K562 (cell line): Measurements from ENCODE around the gene MYMX. TPM values are rescaled to one million over a fixed set of nuclear protein-coding genes. Genes with fewer than 3 reads are reported as not detected.

Experiments
- ATAC-seq: fragments of 200-7000 bp; cut with Tn5 transposase; 3 replicates; pipeline ENCODE4 v1.9.1; 2020; ENCODE audit warnings: moderate library complexity
- BruUV-seq: library from RNA; stranded (reverse); fragments of 400-500 nt; replicated peaks from 2 replicates; lab custom pipeline; 2021; lab: Mats Ljungman, UMichigan
- CTCF ChIA-PET: fragments of 300-600 bp; formaldehyde crosslinking; extraction: SDS; loops from one replicate; lab custom pipeline; 2021; ENCODE audit warnings: low intra/inter-chr PET ratio; lab: Yijun Ruan, JAX
- POLR2A ChIA-PET: fragments of 300-600, 350-650 bp; sonication (Branson Sonifier 250); formaldehyde crosslinking; extraction: SDS; loops from one replicate; lab custom pipeline; 2021; ENCODE audit warnings: antibody characterized with exemption, inconsistent platforms; lab: Yijun Ruan, JAX
- DNase-seq, 4 experiments: peaks; one replicate each; pipeline versions ENCODE4 v3.0.0 to v3.0.0-alpha.2; 2011 to 2018; ENCODE audit warnings: low spot score in 3 of 4, mixed read lengths in 3 of 4; ENCODE audit errors: extremely low read depth in 1 of 4
- FAIRE-seq: peaks from 2 replicates; lab custom pipeline; 2011; peaks lifted over from hg19 to GRCh38; lab: Jason Lieb, UNC
- H2AFZ ChIP-seq: 2 replicates; pipeline ENCODE4 v1.6.0; 2011; ENCODE audit warnings: low read depth, low read length, control low read depth, inconsistent platforms
- H3K27ac ChIP-seq: fragments of 200-600 bp; 3 replicates; pipeline ENCODE4 v1.8.0; 2011; ENCODE audit warnings: low read depth, mild to moderate bottlenecking, control low read depth, inconsistent platforms, low read length, moderate library complexity, mixed read lengths; ENCODE audit errors: extremely low read depth
- H3K27me3 ChIP-seq, 2 experiments: fragments of 300-600 bp in 1 of 2; 2 replicates in 1 of 2; 3 replicates in 1 of 2; pipeline versions ENCODE4 v1.6.0 to v1.8.0; 2011; ENCODE audit warnings: inconsistent platforms in 2 of 2, low read length in 2 of 2, mild to moderate bottlenecking in 1 of 2, mixed read lengths in 1 of 2, moderate library complexity in 1 of 2; ENCODE audit not compliant: control insufficient read depth in 2 of 2, insufficient read depth in 2 of 2
- H3K36me3 ChIP-seq: fragments of 300-600 bp; 3 replicates; pipeline ENCODE4 v1.8.0; 2011; ENCODE audit warnings: mild to moderate bottlenecking, low read length, inconsistent platforms; ENCODE audit not compliant: control insufficient read depth, insufficient read depth
- H3K4me1 ChIP-seq, 2 experiments: fragments of 200-600 bp in 1 of 2; replicated peaks in 1 of 2; 2 replicates in 1 of 2; 3 replicates in 1 of 2; pipeline versions ENCODE4 v1.5.1 to v1.8.0; 2011; ENCODE audit warnings: inconsistent platforms in 2 of 2, low read length in 2 of 2, mild to moderate bottlenecking in 1 of 2, mixed read lengths in 1 of 2, moderate library complexity in 1 of 2; ENCODE audit not compliant: control insufficient read depth in 2 of 2, insufficient read depth in 2 of 2
- H3K4me2 ChIP-seq: 2 replicates; pipeline ENCODE4 v1.6.1; 2011; ENCODE audit warnings: low read length, control low read depth, inconsistent platforms, mixed read lengths; ENCODE audit not compliant: insufficient read depth
- H3K4me3 ChIP-seq: fragments of 200-600 bp; sonication (generic), shearing (Covaris generic); 2 replicates; pipeline ENCODE4 v1.5.1; 2016; ENCODE audit warnings: control low read depth, inconsistent platforms
- H3K79me2 ChIP-seq: fragments of 200-600 bp; 3 replicates; pipeline ENCODE4 v1.8.0; 2011; ENCODE audit warnings: low read length, inconsistent platforms; ENCODE audit not compliant: control insufficient read depth, insufficient read depth
- H3K9ac ChIP-seq, 2 experiments: 2 replicates each; pipeline versions ENCODE4 v1.6.0 to v1.6.1; 2011; ENCODE audit warnings: low read depth in 2 of 2, low read length in 2 of 2, control low read depth in 1 of 2, inconsistent platforms in 1 of 2, mild to moderate bottlenecking in 1 of 2, mixed read lengths in 1 of 2; ENCODE audit not compliant: insufficient read depth in 1 of 2
- H3K9me1 ChIP-seq: one replicate; pipeline ENCODE4 v1.6.0; 2011; ENCODE audit warnings: inconsistent platforms, mild to moderate bottlenecking, low read length, moderate library complexity; ENCODE audit not compliant: control insufficient read depth, insufficient read depth
- H3K9me3 ChIP-seq: replicated peaks from 2 replicates; pipeline ENCODE4 v1.5.1; 2011; ENCODE audit warnings: low read depth, low read length, inconsistent platforms; ENCODE audit not compliant: control insufficient read depth, insufficient read depth
- H4K20me1 ChIP-seq: replicated peaks from 2 replicates; pipeline ENCODE4 v1.6.1; 2011; ENCODE audit warnings: low read length, inconsistent platforms, mixed read lengths; ENCODE audit not compliant: control insufficient read depth, insufficient read depth
- BCL6 ChIP-seq: fragments of 250-450 bp; sonication (Bioruptor Pico); IDR thresholded peaks from 2 replicates; pipeline ENCODE4 v1.4.0; 2020
- BRCA1 ChIP-seq, 2 experiments: fragments of 450-650 bp in 1 of 2; sonication (generic) in 1 of 2; formaldehyde crosslinking in 1 of 2; IDR thresholded peaks; 2 replicates each; pipeline versions ENCODE4 v1.5.0 to v1.6.1; 2017 to 2020; ENCODE audit warnings: mild to moderate bottlenecking in 1 of 2, missing genetic modification reagents in 1 of 2
- GTF2A2 ChIP-seq: IDR thresholded peaks from 2 replicates; pipeline ENCODE4 v1.6.1; 2016; ENCODE audit warnings: mild to moderate bottlenecking, missing genetic modification characterization, missing compliant biosample characterization
- PKNOX1 ChIP-seq: fragments of 450-650 bp; IDR thresholded peaks from 2 replicates; pipeline ENCODE4 v1.6.1; 2016
- POLR2G ChIP-seq: fragments of 200-400 bp; formaldehyde crosslinking; IDR thresholded peaks from 2 replicates; pipeline ENCODE4 v1.6.1; 2017; ENCODE audit warnings: low read depth, mild to moderate bottlenecking, antibody characterized with exemption, low read length, moderate library complexity
- PPARD ChIP-seq: fragments of 250-450 bp; sonication (Bioruptor Pico); IDR thresholded peaks from 2 replicates; pipeline ENCODE4 v1.8.0; 2022; ENCODE audit warnings: inconsistent platforms, mild to moderate bottlenecking, moderate library complexity
- RBFOX2 ChIP-seq: fragments of 200-400 bp; formaldehyde crosslinking; IDR thresholded peaks from 2 replicates; pipeline ENCODE4 v1.6.1; 2017; ENCODE audit warnings: low read depth, mild to moderate bottlenecking, low read length, moderate library complexity
- WGBS: fragments of 100-300 bp; shearing (Covaris generic); methylation state at CpG from one replicate; pipeline ENCODE4 v1.1.6; 2016; ENCODE audit warnings: low coverage, mixed read lengths; ENCODE audit not compliant: insufficient coverage; ENCODE audit errors: missing lambda C conversion rate; 5-methylcytosine and 5-hydroxymethylcytosine counted together
- in situ Hi-C: fragments of 300-500 bp; cut with MboI; formaldehyde crosslinking; loops from 4 replicates; pipeline ENCODE4 v1.15.0; 2018; ENCODE audit warnings: inconsistent platforms, mixed read lengths
- intact Hi-C: fragments of 100-400 bp; cut with micrococcal nuclease; formaldehyde crosslinking; loops from 2 replicates; pipeline ENCODE4 v1.14.2; 2022
- polyA plus RNA-seq, 8 experiments: library from polyadenylated mRNA; depleted of rRNA in 4 of 8; stranded (reverse) in 5 of 8; unstranded in 3 of 8; fragments of >200 nt; fragmentation: Nextera tagmentation in 2 of 8; fragmentation: Illumina TruSeq in 1 of 8; extraction: Ambion mirVana in 2 of 8; extraction: Trizol in 1 of 8; gene quantifications; 2 replicates each; pipeline versions ENCODE4 v1.2.1 to v1.2.3, GENCODE V29; 2011 to 2014; ENCODE audit warnings: inconsistent platforms in 1 of 8, missing spikeins in 1 of 8
- total RNA-seq, 7 experiments: library from RNA; depleted of rRNA in 6 of 7; stranded (reverse); fragments of >200 nt in 6 of 7; fragmentation: Illumina TruSeq in 2 of 7; extraction: Trizol in 2 of 7; gene quantifications; 2 replicates each; pipeline versions ENCODE4 v1.2.1 to v1.2.3, GENCODE V29; 2011 to 2021; ENCODE audit warnings: low replicate concordance in 1 of 7

MYMX gene
- total and polyA plus RNA-seq, 9 of the 15 experiments (the other 6 are each of a cell fraction or from before 2014, with no cell fraction given) = 0.12 TPM; not detected in 8

DNA sequence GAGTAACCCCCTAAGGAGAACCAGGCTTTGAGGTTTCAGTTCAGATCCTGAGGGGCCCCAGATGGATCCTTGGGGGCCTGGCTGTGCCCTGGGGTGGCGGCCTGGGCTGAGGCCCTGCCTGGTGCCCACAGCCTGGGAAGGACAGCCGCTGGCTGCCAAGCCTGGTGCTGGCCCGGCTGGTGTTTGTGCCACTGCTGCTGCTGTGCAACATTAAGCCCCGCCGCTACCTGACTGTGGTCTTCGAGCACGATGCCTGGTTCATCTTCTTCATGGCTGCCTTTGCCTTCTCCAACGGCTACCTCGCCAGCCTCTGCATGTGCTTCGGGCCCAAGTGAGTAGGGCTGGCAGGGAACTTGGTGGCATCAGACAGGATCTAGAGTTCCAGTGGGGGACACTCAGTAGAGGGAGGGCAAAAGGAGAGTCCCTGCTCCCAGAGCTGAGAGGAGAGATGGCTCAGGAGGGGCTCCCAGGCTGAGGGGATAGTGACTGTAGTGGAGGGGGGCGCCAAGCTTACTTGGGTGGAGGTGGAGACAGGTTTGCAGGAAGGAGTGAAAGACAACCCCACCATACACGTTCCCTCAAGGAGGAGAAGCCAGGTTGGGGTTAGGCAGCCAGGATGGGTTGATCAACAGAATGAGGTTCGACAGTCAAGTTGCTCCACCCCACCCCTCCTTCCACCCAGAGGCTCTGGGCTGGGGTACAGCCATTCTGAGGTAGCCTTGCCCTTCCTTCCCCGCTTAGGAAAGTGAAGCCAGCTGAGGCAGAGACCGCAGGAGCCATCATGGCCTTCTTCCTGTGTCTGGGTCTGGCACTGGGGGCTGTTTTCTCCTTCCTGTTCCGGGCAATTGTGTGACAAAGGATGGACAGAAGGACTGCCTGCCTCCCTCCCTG is 16.2 kb downstream of the MYMX start:
- in situ Hi-C loops = no loop called here
- Histone ChIP-seq H3K9me3 (no peaks in the 10 kb centered on the region), H3K27me3 (no peaks in the 10 kb centered on the region), H3K36me3 (peaks cover 70% of the 10 kb centered on the region), H4K20me1 (no peaks in the 10 kb centered on the region), H3K4me2 (no peak overlapping the region), H3K79me2 (peaks cover 9% of the 10 kb centered on the region; the same call in 1 of the 3 replicates), H3K9ac (peak overlapping the region in 1 of 2 experiments; percentile 66; a peak in 2 of 4 replicates), H3K4me1 (peaks cover 11 to 40% of the 10 kb centered on the region in 2 experiments; a peak in 4 of 5 replicates), H3K9me1 (no peaks in the 10 kb centered on the region), H3K4me3 (no peak overlapping the region), H2AFZ (no peak overlapping the region), H3K27ac (no peak overlapping the region)
- CTCF ChIA-PET = interaction anchor here (0.7 to 3.3 kb wide), 2 partner anchors 14 to 60 kb away, joined by 3 to 26 read pairs; no protein-coding TSS in a partner anchor
- POLR2A ChIA-PET = interaction anchor here (1.1 to 6.0 kb wide), 2 partner anchors 14 to 101 kb away, joined by 3 to 90 read pairs; partner anchors contain the start of gene HSP90AB1
- no TSS peak for BruUV-seq
- ATAC-seq = no peak
- 86% methylated on average over 16 of the region's 16 CpGs for WGBS
- TF ChIP-seq GTF2A2 (tag) = no peak
- TF ChIP-seq BCL6 (CRISPR knock-in tag) = no peak
- peak; percentile 18; the same call in 1 of the 2 replicates for TF ChIP-seq RBFOX2
- TF ChIP-seq PKNOX1 = no peak
- TF ChIP-seq POLR2G = 0 out of 2 replicates have a peak, but pooled peaks have one; percentile 22
- TF ChIP-seq BRCA1 (IDR thresholded peaks at IDR 0.05) = no peak
- no peak for TF ChIP-seq BRCA1 (CRISPR knock-in tag; IDR thresholded peaks at IDR 0.05)
- no peak for TF ChIP-seq PPARD (CRISPR knock-in tag)
- no peak for DNase-seq
- FAIRE-seq = no peak
- intact Hi-C loops = no loop called here
